H1 (cell line): ENCODE results near the gene RCSD1. TPM values are rescaled to one million over a fixed set of nuclear protein-coding genes. Genes with fewer than 3 reads are reported as not detected.

ENCODE experiments used
- POU5F1 ChIP-seq: IDR thresholded peaks from 2 replicates; pipeline ENCODE4 v1.6.1; 2011; ENCODE audit warnings: low read depth, mild to moderate bottlenecking, low read length, moderate library complexity
- TEAD4 ChIP-seq: IDR thresholded peaks from 2 replicates; pipeline ENCODE4 v1.6.1; 2012; ENCODE audit warnings: low read depth, low read length, inconsistent platforms, mixed read lengths
- polyA plus RNA-seq, 7 experiments: library from polyadenylated mRNA; depleted of rRNA in 3 of 7; stranded (reverse) in 5 of 7; unstranded in 2 of 7; fragments of >200 nt in 5 of 7; fragments of 200-250 nt in 2 of 7; gene quantifications; 1 replicate in 5 of 7; 2 replicates in 1 of 7; 4 replicates in 1 of 7; pipeline versions ENCODE4 v1.2.1 to v1.2.3, GENCODE V29; 2011 to 2013; ENCODE audit warnings: missing spikeins in 2 of 7, mixed read lengths in 2 of 7
- total RNA-seq: library from RNA; stranded (reverse); fragmentation: NEBNext Ultra II Directional; extraction: Animal tissue kit (Norgen Biotek cat#: 25700); gene quantifications from 2 replicates; pipeline ENCODE4 v1.2.1, GENCODE V29; 2021
- TF ChIP-seq, protein P1 (sequence below): IDR thresholded peaks from 2 replicates; pipeline ENCODE4 v1.6.1; 2012; ENCODE audit warnings: low read length, inconsistent platforms
- TF ChIP-seq, protein P2 (sequence below): IDR thresholded peaks from 2 replicates; pipeline ENCODE4 v1.6.1; 2012; ENCODE audit warnings: inconsistent platforms

The RCSD1 gene
- total and polyA plus RNA-seq, 2 of the 8 experiments (the other 6 are each of a cell fraction or from before 2014, with no cell fraction given), result 0.47 to 0.69 TPM

DNA sequence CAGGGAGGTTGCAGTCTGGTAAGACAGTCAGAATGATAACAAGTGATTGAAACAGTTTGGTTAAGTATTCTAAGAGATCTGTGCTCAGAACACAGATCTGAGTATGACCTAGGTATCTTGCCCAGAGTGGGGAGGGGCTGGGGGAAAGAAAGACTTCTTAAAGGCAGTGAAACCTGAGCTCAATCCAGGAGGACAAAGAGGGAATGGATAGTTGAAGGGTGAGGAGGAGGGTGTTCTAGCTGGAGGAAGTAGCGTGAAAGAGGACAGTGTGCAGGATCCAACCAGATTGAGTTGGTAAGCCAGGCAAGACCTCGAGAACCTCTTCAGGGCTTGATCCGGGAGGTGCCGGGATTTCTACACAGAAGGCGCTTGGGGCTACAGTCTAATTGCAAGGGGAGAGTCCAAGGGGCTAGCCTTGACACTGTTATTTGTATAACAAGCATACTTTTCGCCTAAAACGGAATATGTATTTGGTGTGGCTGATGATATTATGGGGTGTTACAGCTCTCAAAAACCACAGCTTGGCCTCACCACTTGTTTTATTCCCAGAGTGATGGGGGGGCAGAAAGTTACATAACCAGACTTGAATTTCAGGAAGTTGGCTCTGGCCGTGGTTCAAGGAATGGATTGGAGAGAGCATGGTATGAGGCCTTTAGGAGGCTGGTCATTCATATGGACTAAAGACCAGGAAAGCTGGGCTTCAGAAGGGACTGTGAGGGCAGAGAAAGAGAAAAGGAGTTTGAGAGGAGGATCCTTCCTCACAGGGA lies 19.1 kb downstream of the RCSD1 start (continued):
- TF ChIP-seq, protein P1, sequence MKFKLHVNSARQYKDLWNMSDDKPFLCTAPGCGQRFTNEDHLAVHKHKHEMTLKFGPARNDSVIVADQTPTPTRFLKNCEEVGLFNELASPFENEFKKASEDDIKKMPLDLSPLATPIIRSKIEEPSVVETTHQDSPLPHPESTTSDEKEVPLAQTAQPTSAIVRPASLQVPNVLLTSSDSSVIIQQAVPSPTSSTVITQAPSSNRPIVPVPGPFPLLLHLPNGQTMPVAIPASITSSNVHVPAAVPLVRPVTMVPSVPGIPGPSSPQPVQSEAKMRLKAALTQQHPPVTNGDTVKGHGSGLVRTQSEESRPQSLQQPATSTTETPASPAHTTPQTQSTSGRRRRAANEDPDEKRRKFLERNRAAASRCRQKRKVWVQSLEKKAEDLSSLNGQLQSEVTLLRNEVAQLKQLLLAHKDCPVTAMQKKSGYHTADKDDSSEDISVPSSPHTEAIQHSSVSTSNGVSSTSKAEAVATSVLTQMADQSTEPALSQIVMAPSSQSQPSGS, result no peak
- TF ChIP-seq POU5F1 (no peak), TEAD4 (no peak)
- TF ChIP-seq, protein P2, sequence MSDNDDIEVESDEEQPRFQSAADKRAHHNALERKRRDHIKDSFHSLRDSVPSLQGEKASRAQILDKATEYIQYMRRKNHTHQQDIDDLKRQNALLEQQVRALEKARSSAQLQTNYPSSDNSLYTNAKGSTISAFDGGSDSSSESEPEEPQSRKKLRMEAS, result no peak
- TF ChIP-seq, all 59 proteins: peak for 0
